NT2/D1 (cell line): ENCODE results near the gene PRKAG2.
A peak's percentile ranks its signal among the peaks of the same experiment; 100 is the strongest.

Experiments used
- DNase-seq: peaks from one replicate; pipeline ENCODE4 v3.0.0-alpha.2; 2011; ENCODE audit warnings: low read depth, low spot score
- H3K27me3 ChIP-seq: 2 replicates; pipeline ENCODE4 v1.6.0; 2011; ENCODE audit warnings: mild to moderate bottlenecking; ENCODE audit not compliant: insufficient read length, insufficient read depth
- H3K36me3 ChIP-seq: 2 replicates; pipeline ENCODE4 v1.6.1; 2011; ENCODE audit warnings: mild to moderate bottlenecking, low read length, mixed read lengths; ENCODE audit not compliant: insufficient read depth, insufficient read length
- H3K4me1 ChIP-seq: 2 replicates; pipeline ENCODE4 v1.5.1; 2011; ENCODE audit not compliant: insufficient read depth, insufficient read length
- H3K4me3 ChIP-seq: 2 replicates; pipeline ENCODE4 v1.5.1; 2011; ENCODE audit warnings: low read depth; ENCODE audit not compliant: insufficient read length
- H3K9ac ChIP-seq: 2 replicates; pipeline ENCODE4 v1.6.0; 2011; ENCODE audit warnings: low read depth; ENCODE audit not compliant: insufficient read length
- H3K9me3 ChIP-seq: 2 replicates; pipeline ENCODE4 v1.5.1; 2011; ENCODE audit warnings: mild to moderate bottlenecking, low read length; ENCODE audit not compliant: insufficient read depth
- SUZ12 ChIP-seq: IDR thresholded peaks from 2 replicates; pipeline ENCODE4 v1.6.1; 2011; ENCODE audit not compliant: insufficient read length, insufficient read depth; ENCODE audit errors: extremely low read depth
- YY1 ChIP-seq: IDR thresholded peaks from 2 replicates; pipeline ENCODE4 v1.6.1; 2011; ENCODE audit not compliant: insufficient read length, insufficient read depth
- ZNF274 ChIP-seq: IDR thresholded peaks from 2 replicates; pipeline ENCODE4 v1.6.1; 2011; ENCODE audit warnings: mild to moderate bottlenecking, low read depth, low read length

PRKAG2 gene

DNA sequence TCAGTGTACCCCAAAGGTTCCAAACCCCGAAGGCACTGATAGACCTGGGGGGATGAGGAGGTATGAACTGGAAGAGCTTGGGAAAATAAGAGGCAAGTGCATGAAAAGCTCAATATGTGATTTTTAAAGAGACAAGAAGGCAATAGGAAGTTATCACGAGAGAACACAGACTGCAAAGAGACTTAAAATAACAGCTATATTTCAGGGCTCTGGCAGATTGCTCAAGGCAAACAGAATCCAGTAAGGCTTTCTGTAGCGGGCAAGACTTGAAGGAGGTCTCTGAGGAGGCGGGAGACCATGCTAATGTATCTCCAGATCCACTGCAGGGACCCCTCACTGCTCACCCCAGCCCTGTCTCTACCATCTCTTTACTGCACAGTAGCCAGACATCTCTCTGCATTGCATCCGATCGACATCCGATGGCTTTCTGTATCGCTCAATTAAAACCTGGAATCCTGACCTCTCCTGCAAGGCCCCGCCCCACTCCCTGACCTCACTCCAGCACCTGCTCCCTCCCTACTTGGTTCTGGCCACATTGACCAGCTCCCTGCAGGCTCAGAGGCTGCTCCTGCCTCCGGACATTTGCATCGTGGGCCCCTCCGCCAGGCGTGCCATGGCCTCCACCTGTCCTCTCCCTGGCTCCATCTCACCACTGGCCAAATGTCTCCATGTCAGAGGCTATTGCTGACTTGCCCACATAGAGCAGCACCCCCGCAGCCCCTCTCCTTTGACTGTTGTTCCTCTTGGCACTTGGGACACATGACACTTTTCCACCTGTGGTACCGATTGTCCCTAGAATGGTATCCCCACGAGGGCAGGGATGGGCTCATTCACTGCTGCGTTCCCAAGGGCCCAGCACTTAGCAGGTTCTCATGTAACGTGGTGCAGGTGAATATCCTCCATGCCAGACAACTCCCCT is 118.0 kb downstream of the PRKAG2 start:
- H3K9me3 ChIP-seq = no peaks in the 10 kb centered on the region
- H3K27me3 ChIP-seq = no peaks in the 10 kb centered on the region
- DNase-seq = no peak
- TF ChIP-seq YY1 (no peak), ZNF274 (no peak), SUZ12 (no peak)
- peaks cover 12% of the 10 kb centered on the region for H3K4me1 ChIP-seq
- H3K36me3 ChIP-seq = no peaks in the 10 kb centered on the region
- no peak overlapping the region for H3K4me3 ChIP-seq
- no peak overlapping the region for H3K9ac ChIP-seq

GRCh38 chr7:151757274-151757673 is 119.6 kb downstream of the PRKAG2 start:
- Histone ChIP-seq H3K4me3 (no peak overlapping the region), H3K27me3 (no peaks in the 10 kb centered on the region), H3K9ac (no peak overlapping the region), H3K36me3 (no peaks in the 10 kb centered on the region), H3K9me3 (no peaks in the 10 kb centered on the region), H3K4me1 (peaks cover 15% of the 10 kb centered on the region)
- no peak for TF ChIP-seq YY1
- TF ChIP-seq ZNF274 = no peak
- TF ChIP-seq SUZ12 = no peak
- no peak for DNase-seq

GRCh38 chr7:151756866-151757265 is 120.0 kb downstream of the PRKAG2 start:
- DNase-seq = no peak
- H3K27me3 ChIP-seq = no peaks in the 10 kb centered on the region
- no peaks in the 10 kb centered on the region for H3K9me3 ChIP-seq
- no peak overlapping the region for H3K9ac ChIP-seq
- peaks cover 15% of the 10 kb centered on the region for H3K4me1 ChIP-seq
- H3K36me3 ChIP-seq = no peaks in the 10 kb centered on the region
- TF ChIP-seq SUZ12 = no peak
- TF ChIP-seq YY1 = no peak
- no peak for TF ChIP-seq ZNF274
- no peak overlapping the region for H3K4me3 ChIP-seq

DNA sequence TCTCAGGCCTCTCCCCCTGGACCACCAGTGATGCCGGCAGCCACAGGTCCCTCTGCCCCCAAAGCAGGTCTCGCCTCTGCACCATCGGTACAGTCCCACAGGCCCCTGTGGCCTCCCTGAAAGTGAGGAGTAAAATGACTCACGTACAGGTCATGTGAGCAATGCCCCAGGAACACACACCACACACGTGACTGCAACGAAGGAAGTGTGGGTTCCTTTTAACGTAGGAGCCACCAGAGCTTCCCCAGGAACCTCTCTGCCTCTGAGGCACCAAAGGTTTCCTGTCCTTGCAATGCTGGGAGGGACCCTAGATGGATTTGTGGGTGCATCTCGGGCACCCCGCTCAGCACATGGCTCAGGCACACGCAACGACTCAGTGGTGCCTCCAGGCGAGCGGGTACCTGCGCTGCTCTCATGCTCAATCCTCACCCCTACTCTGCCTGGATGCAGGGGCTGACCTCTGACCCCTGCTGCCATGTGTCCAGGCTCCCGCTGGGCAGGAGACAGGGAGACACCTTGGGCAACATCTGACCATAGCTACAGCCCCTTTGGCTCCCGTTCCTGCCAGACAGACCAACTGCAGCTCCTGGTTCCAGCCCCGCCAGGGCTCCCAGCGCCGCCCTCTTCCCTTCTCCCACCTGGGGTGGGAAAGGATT is 120.7 kb downstream of the PRKAG2 start:
- H3K9ac ChIP-seq = no peak overlapping the region
- TF ChIP-seq YY1 (no peak), SUZ12 (no peak), ZNF274 (no peak)
- no peak for DNase-seq
- H3K4me1 ChIP-seq = peaks cover 15% of the 10 kb centered on the region
- no peak overlapping the region for H3K4me3 ChIP-seq
- H3K9me3 ChIP-seq = no peaks in the 10 kb centered on the region
- H3K27me3 ChIP-seq = no peaks in the 10 kb centered on the region
- H3K36me3 ChIP-seq = no peaks in the 10 kb centered on the region

- H3K27me3 ChIP-seq = no peaks in the 10 kb centered on the region
- TF ChIP-seq YY1 = no peak
- no peak for TF ChIP-seq ZNF274
- TF ChIP-seq SUZ12 = no peak
- no peaks in the 10 kb centered on the region for H3K9me3 ChIP-seq
- peaks cover 15% of the 10 kb centered on the region for H3K4me1 ChIP-seq
- DNase-seq = no peak
- H3K4me3 ChIP-seq = no peak overlapping the region
- H3K9ac ChIP-seq = no peak overlapping the region
- no peaks in the 10 kb centered on the region for H3K36me3 ChIP-seq
Measured at GRCh38 chr7:151755131-151755801, 121.6 kb downstream of the PRKAG2 start.

- TF ChIP-seq ZNF274 (no peak), YY1 (no peak), SUZ12 (no peak)
- Histone ChIP-seq H3K9me3 (no peaks in the 10 kb centered on the region), H3K4me1 (peaks cover 15% of the 10 kb centered on the region), H3K36me3 (no peaks in the 10 kb centered on the region), H3K27me3 (no peaks in the 10 kb centered on the region), H3K9ac (no peak overlapping the region), H3K4me3 (no peak overlapping the region)
- no peak for DNase-seq
Measured at GRCh38 chr7:151754688-151755130, 122.2 kb downstream of the PRKAG2 start.

DNA sequence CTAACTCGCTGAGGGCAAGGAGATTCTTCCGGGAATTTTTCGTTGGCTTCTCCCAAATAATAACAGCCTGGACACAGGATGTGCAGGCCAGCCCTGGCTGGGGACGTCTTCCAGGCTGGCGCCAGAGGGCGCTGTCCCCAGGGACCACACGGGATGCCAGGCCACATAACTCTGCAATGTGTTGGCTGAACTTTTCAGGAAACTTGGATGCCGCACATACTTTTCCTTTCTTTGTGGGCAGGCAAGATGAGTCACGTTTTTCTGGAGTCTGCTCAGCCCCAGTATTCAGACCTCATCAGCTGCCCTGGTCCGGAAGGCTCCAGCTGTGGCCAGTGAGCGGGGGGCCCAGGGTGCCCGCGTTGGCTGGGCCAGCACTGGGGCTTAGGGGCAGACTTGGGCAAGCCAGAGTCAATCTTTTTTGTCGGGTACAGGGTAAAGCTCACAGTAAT is 122.7 kb downstream of the PRKAG2 start:
- no peaks in the 10 kb centered on the region for H3K36me3 ChIP-seq
- H3K9me3 ChIP-seq = no peaks in the 10 kb centered on the region
- no peak for TF ChIP-seq YY1
- no peak for TF ChIP-seq SUZ12
- no peak for TF ChIP-seq ZNF274
- H3K4me1 ChIP-seq = peaks cover 15% of the 10 kb centered on the region
- DNase-seq = peak; percentile 96
- H3K27me3 ChIP-seq = no peaks in the 10 kb centered on the region
- no peak overlapping the region for H3K4me3 ChIP-seq
- H3K9ac ChIP-seq = no peak overlapping the region
